Measurements from ENCODE around the gene KCNE1.

KCNE1 gene

DNA sequence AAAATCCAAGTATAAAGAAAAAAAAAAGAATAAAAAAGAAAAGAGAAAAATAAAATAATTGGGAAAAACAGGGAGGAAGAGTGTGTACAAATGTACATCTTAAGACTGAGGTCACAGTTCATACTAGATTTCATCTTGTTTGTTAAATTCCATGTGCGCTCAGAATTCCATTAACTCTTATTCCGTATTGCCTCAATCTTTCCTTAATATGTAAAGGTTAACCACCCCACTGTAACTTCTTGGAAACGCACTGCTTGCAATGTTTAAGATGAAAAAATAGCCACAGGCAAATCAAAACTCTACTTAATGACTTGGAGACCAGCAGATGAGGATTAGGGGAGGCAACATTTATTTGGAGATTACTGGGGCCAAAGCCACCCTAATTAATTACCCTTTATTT is 23.9 kb upstream of the KCNE1 start:
- no peak for DNase-seq

DNA sequence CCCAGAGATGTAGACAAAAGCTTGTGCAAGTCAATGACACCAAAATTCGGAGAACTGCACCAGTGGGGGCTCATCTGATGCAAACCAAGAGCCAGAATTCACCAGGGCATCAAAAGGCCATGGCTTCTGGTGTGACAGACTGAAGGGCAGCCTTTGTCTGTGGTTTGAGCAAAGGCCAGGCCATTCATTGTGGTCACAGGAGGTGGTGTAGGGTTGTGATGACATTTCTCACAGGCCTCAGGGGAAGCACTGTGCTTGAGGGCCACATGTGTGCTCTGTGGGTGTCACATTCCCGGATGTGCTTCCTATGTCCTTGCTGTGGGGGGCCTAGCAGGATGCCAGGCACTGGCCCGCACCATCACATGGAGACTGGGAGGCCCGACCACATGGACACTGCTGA is 22.5 kb upstream of the KCNE1 start:
- DNase-seq: no peak

DNA sequence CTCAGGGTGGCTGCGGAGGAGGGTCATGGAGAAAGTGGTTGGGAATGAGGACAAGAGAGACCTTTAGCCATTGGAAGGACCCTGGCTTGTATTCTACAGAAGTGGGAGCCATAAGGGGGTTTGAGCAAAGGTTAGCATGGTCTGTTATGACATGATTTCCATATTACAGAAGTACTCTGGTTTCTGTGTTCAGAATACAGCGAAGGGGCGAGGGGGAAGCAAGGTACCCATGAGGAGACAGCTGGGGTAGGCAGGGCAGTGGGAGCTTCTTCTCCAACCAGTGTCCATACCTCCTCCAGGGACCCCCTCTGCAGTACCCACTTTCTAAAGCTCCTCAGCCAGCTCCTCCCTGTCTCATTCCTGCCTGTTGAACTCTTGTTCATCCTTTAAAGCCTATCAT is 21.9 kb upstream of the KCNE1 start:
- DNase-seq: no peak

DNA sequence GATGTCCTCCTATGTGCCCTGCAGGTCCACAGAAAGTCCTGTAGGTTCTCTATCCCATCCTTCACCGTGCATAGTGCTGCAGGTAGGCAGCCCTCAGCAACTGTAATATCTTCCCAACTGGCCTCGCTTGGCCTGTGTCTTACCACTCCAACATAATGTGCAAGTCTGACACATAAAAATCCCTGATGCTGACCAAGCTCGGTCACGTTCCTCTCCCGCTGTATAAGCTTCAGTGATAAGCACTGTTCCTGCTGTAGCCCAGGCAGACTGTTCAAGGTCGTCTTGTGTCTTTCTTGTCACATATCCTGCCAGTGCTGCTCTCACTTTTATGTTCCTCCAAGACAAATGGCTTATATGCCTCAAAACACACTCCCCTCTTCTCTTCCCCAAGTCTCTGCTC is 19.4 kb upstream of the KCNE1 start:
- DNase-seq: no peak

DNA sequence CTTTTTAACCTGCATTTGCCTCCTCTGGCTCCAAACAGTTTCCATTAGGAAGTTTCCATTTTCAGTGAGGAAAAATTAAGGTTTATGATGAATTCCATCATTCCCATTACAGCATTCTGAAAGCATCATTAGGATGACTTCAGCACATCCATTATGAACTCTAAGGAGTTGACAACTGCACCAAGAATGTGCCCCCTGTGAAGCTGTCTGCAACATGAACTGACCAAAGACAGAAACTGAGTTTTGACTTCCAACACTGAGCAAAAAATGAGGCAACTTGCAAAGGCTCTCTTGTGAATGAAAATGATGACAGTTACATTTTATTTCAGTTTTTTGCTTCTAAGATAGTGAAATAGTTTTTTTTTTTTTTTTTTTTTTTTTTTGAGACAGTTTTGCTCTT is 18.3 kb upstream of the KCNE1 start:
- no peak for DNase-seq

DNA sequence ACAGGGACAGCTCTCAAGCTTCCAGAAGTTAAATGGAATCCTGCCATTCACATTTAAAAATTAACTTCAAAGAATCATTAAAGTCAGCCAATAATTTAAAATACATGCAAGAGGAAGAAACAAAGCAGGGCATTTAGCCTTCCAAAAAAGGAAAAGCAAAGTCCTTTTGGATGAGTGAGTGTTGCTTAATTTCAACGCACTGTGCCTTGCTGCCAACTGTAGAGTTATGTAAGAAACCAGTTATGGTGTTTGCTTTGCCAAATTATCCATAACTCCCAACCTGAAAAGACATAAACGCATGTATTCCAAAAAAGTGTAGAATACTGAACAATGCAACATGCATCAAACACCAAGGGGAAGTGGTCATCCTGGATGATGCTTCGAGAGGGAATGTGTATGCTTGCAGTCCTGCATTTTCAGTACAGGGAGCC is 16.1 kb upstream of the KCNE1 start:
- no peak for DNase-seq

DNA sequence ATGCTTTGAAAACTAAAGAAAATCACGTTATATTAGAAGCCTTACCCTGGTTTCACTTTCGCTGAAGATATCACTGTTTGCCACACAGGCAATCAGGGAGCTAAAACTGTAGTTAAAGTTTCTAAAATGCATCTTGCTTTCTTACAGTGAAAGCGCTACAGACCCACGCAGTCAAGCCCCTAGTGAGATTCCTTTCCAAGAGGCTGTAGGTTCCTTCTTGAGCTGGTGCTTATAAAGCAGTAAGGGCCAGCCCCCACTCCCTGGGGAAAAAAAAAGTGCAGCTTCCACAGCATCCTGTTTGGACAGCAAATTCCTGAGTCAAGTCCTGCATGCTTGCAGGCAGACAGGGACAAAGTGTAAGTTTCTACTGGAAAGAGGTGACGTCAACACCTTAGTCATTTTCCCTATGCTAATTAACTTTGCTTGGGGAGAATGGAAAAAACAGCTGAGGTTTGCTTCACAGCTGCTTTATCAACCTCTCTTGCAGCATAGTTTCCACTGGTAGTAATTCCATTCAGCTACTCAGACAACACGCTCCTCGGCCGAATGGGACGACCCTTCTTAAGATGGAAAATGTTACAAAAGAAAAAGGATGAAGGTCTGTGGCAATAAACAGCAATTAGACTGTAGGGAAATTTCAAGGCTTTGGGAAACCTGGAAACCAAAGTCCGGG is 14.7 kb upstream of the KCNE1 start:
- DNase-seq: no peak

DNA sequence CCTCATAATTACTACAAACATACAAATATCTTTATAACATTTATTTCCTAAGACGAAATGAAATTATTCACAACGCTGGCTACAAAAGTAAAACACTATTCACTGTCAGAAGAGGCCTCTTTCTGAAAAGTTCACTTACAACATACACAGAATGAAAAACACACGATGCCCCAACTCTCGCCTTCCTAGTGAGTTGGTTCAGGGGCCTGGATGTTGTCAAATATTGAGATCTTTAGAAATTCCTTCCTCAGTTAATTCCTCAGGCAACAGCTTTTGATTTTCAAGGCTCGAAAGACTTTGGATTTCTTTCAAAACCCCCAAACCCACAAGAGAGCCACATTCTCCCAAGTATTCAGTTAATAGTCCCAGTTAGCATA is 14.2 kb upstream of the KCNE1 start:
- no peak for DNase-seq

DNA sequence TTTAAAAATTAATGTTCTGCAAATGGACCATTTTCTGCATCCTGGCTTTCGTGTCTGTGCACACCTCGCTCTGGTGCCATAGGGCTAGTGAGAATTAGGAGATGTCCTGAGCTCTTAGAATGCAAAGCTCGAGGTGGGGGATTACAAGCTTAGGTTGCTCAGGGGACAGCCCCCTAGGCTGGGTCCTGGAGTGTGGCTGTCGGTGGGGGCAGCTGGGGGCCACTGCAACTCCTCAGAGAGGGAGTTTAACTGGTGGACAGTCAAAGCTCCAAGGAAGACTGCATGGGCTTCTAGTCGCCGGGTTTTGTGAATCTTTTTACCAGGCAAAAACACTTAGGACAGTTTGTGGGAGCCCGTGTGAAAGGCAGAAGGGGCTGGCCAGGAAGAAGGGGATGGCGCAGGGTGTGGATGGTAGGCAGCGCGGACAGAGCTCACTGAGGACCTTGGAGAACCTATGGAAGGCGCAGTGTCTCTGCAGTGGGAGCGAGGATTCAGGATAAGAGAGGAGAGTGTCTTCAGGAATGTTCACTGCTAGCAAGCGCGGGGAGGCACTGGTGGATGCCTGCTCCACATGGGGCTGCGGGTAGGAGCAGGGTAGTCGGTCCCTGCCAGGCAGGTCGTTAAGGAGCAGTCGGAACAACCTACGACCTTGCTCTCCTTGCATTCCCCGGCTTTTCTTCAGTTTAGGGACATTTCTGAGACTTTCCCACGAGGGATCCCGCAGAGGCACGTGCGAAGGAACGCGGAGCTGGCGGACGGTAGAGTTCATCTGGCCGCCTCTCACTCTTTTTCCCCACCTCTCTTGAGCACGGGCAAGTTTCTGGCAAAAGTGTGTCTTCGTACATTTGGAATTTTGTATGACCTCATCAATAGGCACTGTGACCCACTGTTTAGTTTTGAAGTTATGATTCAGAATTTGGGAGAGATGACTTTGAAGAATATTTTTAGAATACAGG is 12.9 kb upstream of the KCNE1 start:
- no peak for DNase-seq

DNA sequence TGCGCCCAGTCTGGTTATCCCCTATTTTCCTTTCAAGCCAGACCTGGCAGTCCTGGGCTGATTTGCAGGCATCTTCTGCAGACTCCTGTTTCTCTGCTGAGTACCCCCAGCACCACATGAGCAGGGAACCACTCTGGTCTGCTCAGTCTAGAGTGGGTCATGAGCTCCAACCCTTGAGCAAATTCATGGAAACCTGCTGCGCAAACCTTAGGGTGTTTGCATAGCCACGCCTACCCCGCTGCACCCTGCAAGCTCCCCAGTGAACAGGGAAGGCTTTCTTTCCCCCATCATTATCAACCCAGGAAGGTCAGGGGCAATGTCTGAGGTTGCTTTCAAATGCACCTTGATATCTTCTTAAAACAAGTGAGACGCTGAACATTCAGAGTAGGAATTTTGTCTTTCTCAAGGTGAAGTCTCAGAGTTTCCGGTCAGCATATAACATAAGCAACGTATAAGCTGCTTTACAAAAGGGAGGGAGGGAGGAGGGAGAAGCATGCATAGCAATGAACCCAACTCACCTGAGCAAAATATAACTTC is 11.1 kb upstream of the KCNE1 start:
- DNase-seq: no peak

DNA sequence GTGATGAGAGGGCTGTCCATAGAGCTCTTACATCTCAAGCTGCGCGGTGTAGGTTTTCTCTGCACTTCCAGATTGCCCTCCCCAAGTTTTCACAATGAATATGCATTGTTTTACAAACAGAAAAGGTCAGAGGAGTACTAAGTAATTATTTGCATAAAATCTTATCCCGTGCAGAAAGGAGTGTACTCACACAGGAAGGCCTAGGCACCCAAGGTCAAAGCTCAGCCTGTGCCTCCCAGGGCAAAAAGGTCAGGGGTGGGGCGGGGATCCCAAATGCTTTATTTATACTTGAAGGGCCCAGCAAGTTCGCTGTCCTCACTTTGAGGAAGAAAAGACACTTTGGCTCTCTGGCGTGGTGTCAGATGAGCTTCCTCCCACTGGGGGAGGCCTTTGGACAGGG is 10.3 kb upstream of the KCNE1 start:
- no peak for DNase-seq

DNA sequence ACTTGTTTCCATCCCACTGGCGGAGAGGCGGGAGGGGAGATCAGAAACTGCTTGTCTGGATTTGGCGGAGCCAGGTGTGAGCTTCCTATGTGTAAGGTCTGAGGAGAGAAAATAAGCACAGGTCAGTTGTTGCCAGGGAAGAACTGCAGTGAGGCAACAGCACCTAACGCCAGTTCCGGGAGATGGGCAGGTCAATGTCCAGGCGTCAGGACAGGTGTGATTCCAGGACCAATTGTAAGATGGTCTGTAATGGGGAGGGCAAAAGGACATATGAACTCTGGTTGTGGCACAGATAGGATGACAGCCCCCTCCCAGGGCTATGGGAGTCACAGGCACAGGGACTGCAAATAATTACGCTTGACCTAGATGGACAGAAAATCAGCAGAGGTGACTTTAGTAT is 9.6 kb upstream of the KCNE1 start:
- DNase-seq: no peak

DNA sequence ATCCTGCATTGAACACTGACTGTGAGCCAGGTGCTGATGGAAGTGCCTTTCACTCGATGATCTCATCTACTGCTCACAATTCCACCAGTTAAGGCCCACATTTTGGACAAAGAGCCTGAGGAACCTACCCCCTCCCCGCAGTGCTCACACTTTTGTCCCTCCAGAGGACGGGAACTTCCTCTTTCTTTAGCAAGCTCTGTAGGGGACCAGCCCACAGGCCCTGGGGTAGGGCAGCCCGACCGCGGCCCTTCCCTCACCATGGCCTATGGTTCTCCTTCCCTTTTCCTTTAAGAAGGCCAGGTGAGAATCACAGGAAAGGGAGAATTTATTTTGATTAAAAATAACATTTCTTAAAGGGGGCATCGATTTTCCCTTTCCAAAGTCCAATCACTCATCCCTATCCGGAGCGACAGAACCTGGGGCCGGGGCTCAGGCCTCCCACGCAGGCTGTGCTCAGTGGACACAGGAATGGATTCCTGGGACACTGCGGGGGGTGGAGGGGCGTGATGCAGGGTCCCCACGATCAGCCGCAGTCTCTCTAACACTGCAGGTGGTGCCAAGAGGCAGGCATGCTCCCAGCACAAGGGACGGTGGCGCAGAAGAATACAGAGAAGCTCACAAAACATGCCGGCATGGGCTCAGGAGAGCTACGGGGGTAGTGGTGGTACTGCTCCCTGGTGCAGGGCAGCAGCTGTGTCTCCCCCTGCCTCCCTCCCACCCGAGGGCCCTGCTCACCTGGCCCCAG is 8.9 kb upstream of the KCNE1 start:
- no peak for DNase-seq

DNA sequence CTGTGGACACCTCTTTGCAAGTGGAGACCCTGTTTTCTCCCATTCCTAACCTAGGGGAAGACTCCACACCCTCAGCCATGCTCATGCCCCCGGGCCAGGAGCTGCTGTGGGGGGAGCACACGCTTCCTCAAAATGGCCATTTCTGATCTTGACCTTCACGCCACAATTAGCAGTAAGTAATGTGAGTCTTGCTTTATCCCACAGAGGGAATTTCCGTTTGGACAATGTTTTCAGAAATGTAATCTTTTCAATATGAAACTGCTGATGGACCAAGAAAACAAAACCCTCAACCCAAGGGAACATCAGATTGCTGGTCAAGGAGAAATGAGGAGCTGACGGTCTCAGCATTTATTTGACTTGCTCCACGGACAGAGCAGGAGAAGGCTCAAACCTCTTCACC is 8.3 kb upstream of the KCNE1 start:
- no peak for DNase-seq

DNA sequence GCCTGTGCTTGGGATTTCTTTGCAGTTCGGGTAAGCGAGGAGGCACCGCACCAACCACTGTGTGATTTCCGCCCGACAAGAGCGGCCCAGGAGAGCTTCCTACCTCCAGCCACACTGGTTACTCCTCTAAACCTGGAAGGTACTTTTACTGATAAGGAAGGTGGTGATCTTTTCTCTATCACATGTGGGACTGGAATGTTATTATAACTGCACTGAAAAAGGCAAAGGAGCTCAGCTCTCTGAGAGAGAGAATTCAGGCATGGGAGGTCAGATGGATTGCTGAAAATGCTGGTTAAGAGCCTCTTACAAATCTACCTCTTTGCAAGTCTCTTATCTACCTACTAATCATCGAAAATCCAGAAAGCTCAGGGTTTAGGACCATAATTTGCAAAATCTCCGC is 7.7 kb upstream of the KCNE1 start:
- DNase-seq: no peak

DNA sequence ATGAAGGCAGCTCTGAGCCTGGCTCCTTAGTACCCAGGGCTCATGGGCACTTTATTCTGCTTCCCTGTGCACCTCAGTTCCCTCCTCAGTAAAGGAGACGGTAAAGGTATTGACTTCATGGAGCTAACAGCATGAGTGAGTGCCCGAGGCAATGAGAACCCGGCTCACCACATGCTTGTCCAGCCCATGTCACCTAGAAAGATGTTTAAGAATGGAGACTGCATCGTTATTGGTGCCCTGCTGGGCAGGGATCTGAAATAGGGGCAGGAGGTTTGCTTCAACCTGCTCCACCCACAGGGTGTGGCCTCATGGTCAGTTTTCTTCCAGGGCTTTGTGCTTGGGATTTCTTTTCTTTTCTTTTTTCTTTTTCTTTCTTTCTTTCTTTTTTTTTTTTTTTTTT is 7.0 kb upstream of the KCNE1 start:
- DNase-seq: no peak

DNA sequence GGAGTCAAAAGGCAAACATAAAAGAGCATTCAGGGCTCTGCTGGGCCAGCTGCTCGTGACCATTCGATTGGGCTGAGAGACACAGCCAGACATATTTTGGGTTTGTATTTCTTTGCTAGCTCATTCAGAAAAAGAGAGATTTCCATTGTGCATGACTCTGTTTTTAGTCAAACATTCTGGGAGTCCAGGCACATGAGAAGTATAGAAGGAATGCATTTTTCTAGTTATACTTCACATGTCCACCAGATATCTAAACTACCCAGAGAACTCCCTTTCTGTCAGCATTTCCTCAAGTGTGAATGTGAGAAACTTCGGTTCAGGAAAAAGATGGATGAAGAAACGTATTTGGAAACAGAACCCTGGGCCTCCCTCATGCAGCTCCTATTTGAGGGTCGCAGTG is 6.3 kb upstream of the KCNE1 start:
- no peak for DNase-seq

DNA sequence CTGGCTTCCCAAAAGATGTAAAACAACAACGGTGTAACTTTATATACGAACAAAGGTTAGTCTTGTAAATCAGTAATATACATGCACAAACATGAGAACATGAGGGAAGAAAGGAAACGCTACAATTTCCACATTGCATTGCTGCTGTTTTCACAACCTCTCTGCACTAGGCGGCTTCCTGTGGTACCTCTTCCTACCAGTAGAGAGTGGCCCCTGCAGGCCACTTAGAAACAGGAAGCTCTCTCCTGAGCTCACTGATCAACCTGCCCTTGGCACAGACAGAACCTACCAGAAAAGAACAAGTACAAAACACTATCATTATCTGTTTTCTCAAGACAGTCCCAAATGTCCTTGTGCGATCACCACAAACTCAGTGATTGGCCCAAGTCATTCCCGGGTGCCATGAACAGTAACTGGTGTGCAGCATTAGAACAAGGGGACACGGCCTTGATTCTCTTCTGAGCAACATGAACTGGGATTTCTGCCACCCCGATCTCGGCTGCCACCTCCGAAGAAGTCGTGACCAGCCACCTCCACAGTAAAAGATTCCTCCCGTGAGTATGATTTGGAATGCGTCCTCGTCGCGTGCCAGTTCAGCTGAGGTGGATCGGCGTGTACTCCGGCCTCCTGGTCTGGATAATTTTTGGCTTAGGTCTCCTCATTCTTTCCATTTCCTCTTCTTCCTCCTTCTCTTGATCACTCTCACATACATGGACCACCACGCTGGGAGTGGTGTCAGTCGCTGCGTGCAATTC is 5.7 kb upstream of the KCNE1 start:
- DNase-seq: peak in 1 of 6 experiments; percentile 8

DNA sequence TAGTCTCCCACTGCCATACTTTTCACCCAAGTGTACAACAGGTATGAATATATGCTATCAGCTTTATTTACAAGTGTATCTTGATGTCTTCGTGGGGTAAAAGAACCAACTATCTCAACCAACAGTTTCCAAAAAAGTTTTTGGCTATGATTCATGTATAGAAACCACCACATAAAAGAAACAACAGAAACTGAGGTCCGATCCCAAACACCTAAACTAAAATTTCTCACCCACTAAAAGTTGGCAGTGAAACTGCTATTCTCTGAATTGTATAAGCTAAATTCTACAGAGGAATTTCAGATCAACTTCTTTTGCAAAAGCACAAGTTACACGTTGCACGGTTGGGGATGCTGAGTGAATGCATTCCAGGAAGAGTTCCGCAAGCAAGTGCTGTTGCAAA is 5.0 kb upstream of the KCNE1 start:
- no peak for DNase-seq

DNA sequence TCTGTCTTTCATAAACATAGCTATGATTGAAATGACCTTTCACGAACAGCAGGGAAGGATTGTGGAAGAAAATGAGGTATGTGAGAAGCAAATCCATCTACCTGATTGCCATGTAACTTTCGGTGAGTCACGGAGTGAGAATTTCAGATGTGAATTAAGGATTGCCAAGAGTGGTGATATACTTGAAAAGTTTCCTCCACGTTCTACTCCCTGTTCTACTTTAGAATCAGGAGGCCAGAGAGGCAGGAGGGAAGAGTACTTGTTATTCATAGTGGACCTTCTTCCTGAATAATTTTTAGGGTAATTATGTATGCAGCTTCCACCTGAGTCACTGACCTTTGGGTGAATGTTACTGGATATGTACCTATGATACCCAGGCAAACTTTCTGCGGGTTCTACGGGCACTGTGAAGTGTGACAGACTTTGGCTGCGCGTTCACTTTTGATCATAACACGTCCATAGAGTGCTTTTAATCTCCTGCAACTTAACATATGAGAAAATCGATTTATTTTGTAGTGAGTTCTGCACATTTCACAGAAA is 2.6 kb upstream of the KCNE1 start:
- DNase-seq: no peak

DNA sequence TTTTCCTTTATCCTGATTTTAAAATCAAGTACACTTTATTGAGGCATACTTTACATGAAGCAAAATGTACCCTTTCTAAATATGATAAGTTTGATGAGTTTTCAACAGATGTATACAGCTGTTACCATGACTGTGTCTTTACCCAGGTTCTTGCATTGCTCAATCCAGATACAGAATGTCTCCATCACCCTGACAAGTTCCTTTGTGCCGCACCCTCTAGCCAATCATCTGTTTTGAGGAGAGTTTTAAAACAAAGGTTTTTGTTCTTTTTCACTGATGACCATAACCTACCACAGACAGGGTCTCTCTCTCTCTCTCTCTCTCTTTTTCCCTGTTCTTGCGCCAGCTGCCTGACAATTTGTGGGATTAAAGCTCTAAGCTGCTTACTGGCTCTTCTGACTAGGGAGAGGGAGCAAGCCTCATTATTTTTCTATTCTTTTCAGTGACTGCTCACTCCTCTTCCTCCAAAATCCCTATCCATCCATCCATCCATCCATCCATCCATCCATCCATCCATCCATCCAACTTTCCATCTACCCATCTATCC is 1.2 kb upstream of the KCNE1 start:
- DNase-seq: no peak

DNA sequence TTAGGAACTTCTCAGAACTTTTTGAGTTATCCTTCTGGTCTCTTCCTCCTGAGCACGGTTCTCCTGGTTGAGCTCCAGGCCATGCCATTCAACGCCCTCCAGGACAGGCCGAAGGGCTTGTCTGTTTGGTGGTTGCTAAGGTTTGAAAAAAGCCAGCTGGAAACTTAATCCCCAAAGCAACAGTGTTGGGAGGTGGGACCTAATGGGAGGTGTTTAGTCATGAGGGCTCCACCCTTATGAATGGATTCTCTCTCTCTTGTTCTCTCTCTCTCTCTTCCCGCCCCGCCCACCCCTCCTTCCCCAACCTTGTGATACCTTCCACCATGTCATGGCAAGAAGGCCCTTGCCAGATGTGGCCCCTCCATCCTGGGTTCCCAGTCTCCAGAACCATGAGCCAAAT is 829 bp downstream of the KCNE1 start:
- DNase-seq: no peak

Measured in stimulated activated naive CD4-positive, alpha-beta T cell (primary cell).